Esophagus squamous epithelium (tissue), 4 donors: ENCODE data around the gene QRICH2.

Source experiments
- POLR2A ChIP-seq, 4 donors: fragments of 450-650 bp; IDR thresholded peaks; one replicate each; pipeline ENCODE4 v1.6.1; 2017; ENCODE audit warnings: antibody characterized with exemption in 4 of 4, mild to moderate bottlenecking in 4 of 4, moderate library complexity in 3 of 4
- TF ChIP-seq, protein P1 (sequence below), 6 experiments: fragments of 450-650 bp in 4 of 6; fragments of 200-600 bp in 2 of 6; sonication (generic) in 2 of 6; IDR thresholded peaks; one replicate each; pipeline ENCODE4 v1.5.1; 2016 to 2019; ENCODE audit warnings: antibody characterized with exemption in 6 of 6, mild to moderate bottlenecking in 4 of 6, moderate library complexity in 4 of 6

GRCh38 chr17:76241691-76242255 is 66.3 kb downstream of the QRICH2 start:
- TF ChIP-seq, protein P1, sequence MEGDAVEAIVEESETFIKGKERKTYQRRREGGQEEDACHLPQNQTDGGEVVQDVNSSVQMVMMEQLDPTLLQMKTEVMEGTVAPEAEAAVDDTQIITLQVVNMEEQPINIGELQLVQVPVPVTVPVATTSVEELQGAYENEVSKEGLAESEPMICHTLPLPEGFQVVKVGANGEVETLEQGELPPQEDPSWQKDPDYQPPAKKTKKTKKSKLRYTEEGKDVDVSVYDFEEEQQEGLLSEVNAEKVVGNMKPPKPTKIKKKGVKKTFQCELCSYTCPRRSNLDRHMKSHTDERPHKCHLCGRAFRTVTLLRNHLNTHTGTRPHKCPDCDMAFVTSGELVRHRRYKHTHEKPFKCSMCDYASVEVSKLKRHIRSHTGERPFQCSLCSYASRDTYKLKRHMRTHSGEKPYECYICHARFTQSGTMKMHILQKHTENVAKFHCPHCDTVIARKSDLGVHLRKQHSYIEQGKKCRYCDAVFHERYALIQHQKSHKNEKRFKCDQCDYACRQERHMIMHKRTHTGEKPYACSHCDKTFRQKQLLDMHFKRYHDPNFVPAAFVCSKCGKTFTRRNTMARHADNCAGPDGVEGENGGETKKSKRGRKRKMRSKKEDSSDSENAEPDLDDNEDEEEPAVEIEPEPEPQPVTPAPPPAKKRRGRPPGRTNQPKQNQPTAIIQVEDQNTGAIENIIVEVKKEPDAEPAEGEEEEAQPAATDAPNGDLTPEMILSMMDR (IDR thresholded peaks at IDR 0.05) = no peak
- TF ChIP-seq POLR2A (IDR thresholded peaks at IDR 0.05) = no peak
